ENCODE results near the gene CAMSAP1.

DNA sequence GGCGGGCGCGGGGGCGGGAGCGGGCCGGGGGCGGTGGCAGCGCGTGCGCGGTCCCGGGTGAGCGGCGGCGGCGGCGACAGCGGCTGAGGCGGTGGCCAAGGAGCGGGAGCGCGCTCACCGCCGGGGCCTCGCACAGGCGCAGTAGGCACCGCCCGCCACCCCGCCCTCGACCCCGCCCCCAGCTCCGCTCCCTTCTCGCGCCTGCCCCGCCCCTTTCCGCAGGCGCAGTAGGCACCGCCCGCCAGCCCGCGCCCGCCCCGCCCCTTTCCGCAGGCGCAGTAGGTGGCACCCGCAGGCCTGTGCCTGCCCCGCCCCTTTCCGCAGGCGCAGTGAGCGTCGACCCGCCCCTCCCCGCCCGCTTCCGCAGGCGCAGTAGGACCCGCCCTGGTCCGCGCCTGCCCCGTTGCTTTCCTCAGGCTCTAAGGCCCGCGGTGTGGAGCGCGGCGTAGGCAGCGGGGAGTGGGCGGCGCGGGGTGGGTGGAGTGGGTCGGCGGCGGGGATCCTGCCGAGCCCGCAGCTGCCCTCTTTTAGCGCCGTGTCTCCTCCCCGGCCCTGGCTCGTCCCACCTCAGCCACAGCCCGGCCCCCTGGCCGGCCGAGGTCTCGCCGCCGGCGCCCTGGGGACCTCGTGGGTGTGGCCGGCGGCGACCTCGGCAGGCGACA, at the start of gene CAMSAP1:
- TF ChIP-seq DIDO1 (tag; IDR thresholded peaks at IDR 0.05; ENCODE audit: low read depth) (no peak), NRF1 (conservative IDR thresholded peaks at IDR 0.05 in 1 of 2, IDR thresholded peaks at IDR 0.05 in 1 of 2) (peak; percentile 91 to 92), EZH2 (IDR thresholded peaks at IDR 0.05; ENCODE audit: borderline replicate concordance, low read depth, low read length) (no peak), MTA1 (IDR thresholded peaks at IDR 0.05; ENCODE audit: borderline replicate concordance) (no peak), ZNF589 (CRISPR knock-in tag; IDR thresholded peaks at IDR 0.05; ENCODE audit: low read depth) (no peak), CEBPG (CRISPR knock-in tag; IDR thresholded peaks at IDR 0.05) (no peak), CEBPG (tag; conservative IDR thresholded peaks at IDR 0.05 in 1 of 2, IDR thresholded peaks at IDR 0.05 in 1 of 2) (no peak), TFE3 (CRISPR knock-in tag; IDR thresholded peaks at IDR 0.05) (no peak), TAL1 (IDR thresholded peaks at IDR 0.05) (no peak), POLR2AphosphoS5 (IDR thresholded peaks at IDR 0.05; ENCODE audit: control insufficient read depth, insufficient read depth, low read depth, low read length) (peak; percentile 60; the same call in 1 of the 2 replicates), ZFX (CRISPR knock-in tag; IDR thresholded peaks at IDR 0.05) (peak; percentile 65)
- TF ChIP-seq, protein P1, sequence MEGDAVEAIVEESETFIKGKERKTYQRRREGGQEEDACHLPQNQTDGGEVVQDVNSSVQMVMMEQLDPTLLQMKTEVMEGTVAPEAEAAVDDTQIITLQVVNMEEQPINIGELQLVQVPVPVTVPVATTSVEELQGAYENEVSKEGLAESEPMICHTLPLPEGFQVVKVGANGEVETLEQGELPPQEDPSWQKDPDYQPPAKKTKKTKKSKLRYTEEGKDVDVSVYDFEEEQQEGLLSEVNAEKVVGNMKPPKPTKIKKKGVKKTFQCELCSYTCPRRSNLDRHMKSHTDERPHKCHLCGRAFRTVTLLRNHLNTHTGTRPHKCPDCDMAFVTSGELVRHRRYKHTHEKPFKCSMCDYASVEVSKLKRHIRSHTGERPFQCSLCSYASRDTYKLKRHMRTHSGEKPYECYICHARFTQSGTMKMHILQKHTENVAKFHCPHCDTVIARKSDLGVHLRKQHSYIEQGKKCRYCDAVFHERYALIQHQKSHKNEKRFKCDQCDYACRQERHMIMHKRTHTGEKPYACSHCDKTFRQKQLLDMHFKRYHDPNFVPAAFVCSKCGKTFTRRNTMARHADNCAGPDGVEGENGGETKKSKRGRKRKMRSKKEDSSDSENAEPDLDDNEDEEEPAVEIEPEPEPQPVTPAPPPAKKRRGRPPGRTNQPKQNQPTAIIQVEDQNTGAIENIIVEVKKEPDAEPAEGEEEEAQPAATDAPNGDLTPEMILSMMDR (IDR thresholded peaks at IDR 0.05 in 2 of 3, conservative IDR thresholded peaks at IDR 0.05 in 1 of 3; ENCODE audit: insufficient read depth in 2 of 3, low read depth in 1 of 3, low read length in 3 of 3): no peak
- TF ChIP-seq, protein P2, sequence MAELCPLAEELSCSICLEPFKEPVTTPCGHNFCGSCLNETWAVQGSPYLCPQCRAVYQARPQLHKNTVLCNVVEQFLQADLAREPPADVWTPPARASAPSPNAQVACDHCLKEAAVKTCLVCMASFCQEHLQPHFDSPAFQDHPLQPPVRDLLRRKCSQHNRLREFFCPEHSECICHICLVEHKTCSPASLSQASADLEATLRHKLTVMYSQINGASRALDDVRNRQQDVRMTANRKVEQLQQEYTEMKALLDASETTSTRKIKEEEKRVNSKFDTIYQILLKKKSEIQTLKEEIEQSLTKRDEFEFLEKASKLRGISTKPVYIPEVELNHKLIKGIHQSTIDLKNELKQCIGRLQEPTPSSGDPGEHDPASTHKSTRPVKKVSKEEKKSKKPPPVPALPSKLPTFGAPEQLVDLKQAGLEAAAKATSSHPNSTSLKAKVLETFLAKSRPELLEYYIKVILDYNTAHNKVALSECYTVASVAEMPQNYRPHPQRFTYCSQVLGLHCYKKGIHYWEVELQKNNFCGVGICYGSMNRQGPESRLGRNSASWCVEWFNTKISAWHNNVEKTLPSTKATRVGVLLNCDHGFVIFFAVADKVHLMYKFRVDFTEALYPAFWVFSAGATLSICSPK (IDR thresholded peaks at IDR 0.05; ENCODE audit: borderline replicate concordance): no peak
